Measurements from ENCODE around the gene PDZD2. TPM values are rescaled to one million over a fixed set of nuclear protein-coding genes. Genes with fewer than 3 reads are reported as not detected.

Gene PDZD2
- total RNA-seq, 1 donor from 2014 or later: 1.1 TPM

DNA sequence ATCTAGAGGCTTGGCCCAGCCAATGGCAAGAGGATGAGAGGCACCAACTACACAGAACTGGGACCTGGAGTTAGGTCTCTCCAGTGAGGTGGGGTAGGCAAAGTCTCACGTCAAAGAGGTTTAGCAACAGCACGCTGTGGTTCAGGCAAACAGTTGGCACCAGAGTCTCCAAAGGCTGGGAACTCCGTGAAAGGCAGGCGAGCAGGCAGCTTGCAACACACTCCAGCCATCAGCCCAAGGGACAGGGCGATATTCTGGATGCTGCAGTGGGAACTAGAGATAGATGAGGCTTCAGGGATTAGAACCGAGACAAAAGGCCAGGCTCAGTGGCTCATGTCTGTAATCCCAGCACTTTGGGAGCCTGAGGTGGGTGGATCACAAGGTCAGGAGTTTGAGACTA lies 129.1 kb downstream of the PDZD2 start:
- no peaks in the 10 kb centered on the region for H3K36me3 ChIP-seq
- peaks cover 11% of the 10 kb centered on the region for H3K4me1 Mint-ChIP-seq
- H3F3A ChIP-seq (ENCODE audit: low read depth): peaks cover 6% of the 10 kb centered on the region
- peaks cover 14% of the 10 kb centered on the region for H3K4me1 ChIP-seq
- H2AFZ ChIP-seq (replicated peaks): no peak overlapping the region
- no peak overlapping the region for H3K4me2 ChIP-seq
- no peaks in the 10 kb centered on the region for H3K36me3 Mint-ChIP-seq
- peaks cover 8% of the 10 kb centered on the region for H3K9me3 Mint-ChIP-seq
- no peak overlapping the region for H3K27ac ChIP-seq
- peaks cover 4% of the 10 kb centered on the region for H3K27me3 Mint-ChIP-seq (ENCODE audit: insufficient read depth, low read depth)
- no peaks in the 10 kb centered on the region for H3K9me3 ChIP-seq (ENCODE audit: low read depth)
- H3K27ac Mint-ChIP-seq: no peak overlapping the region
- no peaks in the 10 kb centered on the region for H3K79me2 ChIP-seq (ENCODE audit: low read depth)
- no peaks in the 10 kb centered on the region for H4K20me1 ChIP-seq (ENCODE audit: low read depth)
- no peak overlapping the region for H3K9ac ChIP-seq
- H3K27me3 ChIP-seq: no peaks in the 10 kb centered on the region
- H3K4me3 ChIP-seq: no peak overlapping the region
- DNase-seq (ENCODE audit: low spot score): no peak
- TF ChIP-seq EZH2 (IDR thresholded peaks at IDR 0.05): no peak
- H3K4me3 Mint-ChIP-seq: no peak overlapping the region

DNA sequence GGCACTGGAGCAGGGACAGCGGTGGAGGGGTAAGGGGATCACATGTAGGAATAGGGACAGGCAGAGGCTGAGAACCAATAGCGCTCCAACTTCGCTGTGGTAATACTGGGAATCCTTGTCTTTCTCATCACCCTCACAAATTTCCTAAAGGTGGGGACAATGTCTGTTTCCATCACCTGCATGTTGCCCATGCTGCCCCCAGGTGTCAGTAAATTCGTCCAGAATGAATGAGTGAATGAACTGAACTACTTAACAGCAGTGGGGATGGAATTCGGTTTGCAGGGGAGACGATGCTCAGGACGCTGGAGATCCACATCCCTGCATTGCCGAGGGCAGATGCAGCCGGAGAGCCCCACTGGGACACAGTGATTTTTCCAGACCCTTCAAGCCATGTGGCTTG lies 129.9 kb downstream of the PDZD2 start:
- Mint-ChIP-seq H3K9me3 (peaks cover 8% of the 10 kb centered on the region), H3K4me3 (no peak overlapping the region), H3K27ac (no peak overlapping the region), H3K27me3 (ENCODE audit: insufficient read depth, low read depth) (peaks cover 3% of the 10 kb centered on the region), H3K4me1 (peaks cover 11% of the 10 kb centered on the region), H3K36me3 (no peaks in the 10 kb centered on the region)
- Histone ChIP-seq H3K4me2 (no peak overlapping the region), H3K36me3 (no peaks in the 10 kb centered on the region), H3K79me2 (ENCODE audit: low read depth) (no peaks in the 10 kb centered on the region), H3K9me3 (ENCODE audit: low read depth) (no peaks in the 10 kb centered on the region), H3K27me3 (no peaks in the 10 kb centered on the region), H3F3A (ENCODE audit: low read depth) (peaks cover 6% of the 10 kb centered on the region), H4K20me1 (ENCODE audit: low read depth) (no peaks in the 10 kb centered on the region), H3K27ac (no peak overlapping the region), H2AFZ (replicated peaks) (no peak overlapping the region), H3K4me3 (no peak overlapping the region), H3K4me1 (peaks cover 14% of the 10 kb centered on the region), H3K9ac (no peak overlapping the region)
- no peak for DNase-seq (ENCODE audit: low spot score)
- TF ChIP-seq, protein P1, sequence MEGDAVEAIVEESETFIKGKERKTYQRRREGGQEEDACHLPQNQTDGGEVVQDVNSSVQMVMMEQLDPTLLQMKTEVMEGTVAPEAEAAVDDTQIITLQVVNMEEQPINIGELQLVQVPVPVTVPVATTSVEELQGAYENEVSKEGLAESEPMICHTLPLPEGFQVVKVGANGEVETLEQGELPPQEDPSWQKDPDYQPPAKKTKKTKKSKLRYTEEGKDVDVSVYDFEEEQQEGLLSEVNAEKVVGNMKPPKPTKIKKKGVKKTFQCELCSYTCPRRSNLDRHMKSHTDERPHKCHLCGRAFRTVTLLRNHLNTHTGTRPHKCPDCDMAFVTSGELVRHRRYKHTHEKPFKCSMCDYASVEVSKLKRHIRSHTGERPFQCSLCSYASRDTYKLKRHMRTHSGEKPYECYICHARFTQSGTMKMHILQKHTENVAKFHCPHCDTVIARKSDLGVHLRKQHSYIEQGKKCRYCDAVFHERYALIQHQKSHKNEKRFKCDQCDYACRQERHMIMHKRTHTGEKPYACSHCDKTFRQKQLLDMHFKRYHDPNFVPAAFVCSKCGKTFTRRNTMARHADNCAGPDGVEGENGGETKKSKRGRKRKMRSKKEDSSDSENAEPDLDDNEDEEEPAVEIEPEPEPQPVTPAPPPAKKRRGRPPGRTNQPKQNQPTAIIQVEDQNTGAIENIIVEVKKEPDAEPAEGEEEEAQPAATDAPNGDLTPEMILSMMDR (IDR thresholded peaks at IDR 0.05): no peak
- TF ChIP-seq EZH2 (IDR thresholded peaks at IDR 0.05) (no peak), EZH2phosphoT487 (IDR thresholded peaks at IDR 0.05) (no peak)

DNA sequence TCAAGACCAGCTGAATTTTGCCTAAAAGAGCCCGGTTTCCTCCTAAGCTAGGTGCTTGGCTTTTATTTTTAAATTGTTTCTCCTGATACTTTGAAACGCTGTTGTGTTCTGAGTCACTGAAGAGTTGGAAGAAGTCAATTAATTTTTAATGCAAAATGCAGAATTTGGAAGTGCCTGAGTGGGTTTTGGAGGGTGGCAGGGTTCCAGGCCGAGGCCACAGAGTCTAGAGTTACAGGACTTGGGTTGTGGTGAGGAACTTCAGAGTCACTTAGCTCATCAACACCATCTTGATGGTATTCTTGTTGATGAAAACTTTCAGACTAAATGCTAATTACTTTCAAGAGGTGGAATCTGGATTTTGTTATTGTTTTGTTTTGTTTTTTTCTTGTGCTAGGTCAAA lies 130.6 kb downstream of the PDZD2 start:
- no peak overlapping the region for H3K4me2 ChIP-seq

DNA sequence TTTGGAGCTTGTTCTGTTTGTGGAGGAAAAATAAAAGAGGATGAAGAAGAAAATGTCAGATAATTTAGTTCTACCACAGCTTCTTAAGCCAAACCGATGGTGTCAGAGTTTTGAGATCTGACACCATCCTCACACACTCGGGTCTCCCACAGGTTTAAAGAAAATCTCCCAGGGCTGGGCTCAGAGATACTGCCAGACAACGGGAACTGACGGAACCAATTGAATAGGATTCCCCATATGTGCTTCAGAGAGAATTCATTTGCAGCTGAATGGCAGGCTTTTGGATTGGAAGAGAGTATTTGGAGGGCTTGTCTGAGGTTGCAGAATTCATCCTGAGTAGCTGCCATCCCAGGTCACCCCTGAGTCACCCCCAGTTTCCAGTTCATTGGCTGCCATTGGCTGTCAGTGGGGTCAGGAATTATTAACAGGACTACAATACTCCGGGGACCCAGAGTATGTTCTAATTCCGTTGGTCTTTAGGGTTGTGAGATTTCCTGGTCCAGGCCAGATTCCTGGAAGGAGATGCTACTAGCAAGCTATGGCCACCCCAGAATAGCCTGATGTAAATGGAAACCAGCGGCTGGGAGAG lies 131.3 kb downstream of the PDZD2 start:
- peak overlapping the region; percentile 42 for H3K4me2 ChIP-seq
- TF ChIP-seq EZH2phosphoT487 (IDR thresholded peaks at IDR 0.05) (no peak), EZH2 (IDR thresholded peaks at IDR 0.05) (no peak)
- TF ChIP-seq, protein P1 (IDR thresholded peaks at IDR 0.05): no peak
- H3K27me3 ChIP-seq: no peaks in the 10 kb centered on the region
- no peaks in the 10 kb centered on the region for H3K36me3 ChIP-seq
- peaks cover 6% of the 10 kb centered on the region for H3F3A ChIP-seq (ENCODE audit: low read depth)
- H3K4me3 ChIP-seq: no peak overlapping the region
- H3K27ac ChIP-seq: no peak overlapping the region
- peak overlapping the region; percentile 68 for H2AFZ ChIP-seq (replicated peaks)
- DNase-seq (ENCODE audit: low spot score): peak; percentile 25
- H3K9me3 ChIP-seq (ENCODE audit: low read depth): no peaks in the 10 kb centered on the region
- H3K36me3 Mint-ChIP-seq: no peaks in the 10 kb centered on the region
- no peaks in the 10 kb centered on the region for H4K20me1 ChIP-seq (ENCODE audit: low read depth)
- H3K4me1 ChIP-seq: peaks cover 14% of the 10 kb centered on the region
- peaks cover 7% of the 10 kb centered on the region for H3K9me3 Mint-ChIP-seq
- no peaks in the 10 kb centered on the region for H3K79me2 ChIP-seq (ENCODE audit: low read depth)
- H3K9ac ChIP-seq: no peak overlapping the region
- H3K27me3 Mint-ChIP-seq (ENCODE audit: insufficient read depth, low read depth): peaks cover 3% of the 10 kb centered on the region
- H3K4me1 Mint-ChIP-seq: peaks cover 11% of the 10 kb centered on the region
- H3K27ac Mint-ChIP-seq: no peak overlapping the region
- H3K4me3 Mint-ChIP-seq: no peak overlapping the region

More for the DNA sequence above, 130.6 kb downstream of the PDZD2 start:
- TF ChIP-seq EZH2phosphoT487 (IDR thresholded peaks at IDR 0.05) (no peak), EZH2 (IDR thresholded peaks at IDR 0.05) (no peak)
- TF ChIP-seq, protein P1 (IDR thresholded peaks at IDR 0.05): no peak
- Histone ChIP-seq H3K36me3 (no peaks in the 10 kb centered on the region), H4K20me1 (ENCODE audit: low read depth) (no peaks in the 10 kb centered on the region), H3K4me3 (no peak overlapping the region), H3K4me1 (peaks cover 14% of the 10 kb centered on the region), H3K9me3 (ENCODE audit: low read depth) (no peaks in the 10 kb centered on the region), H3K27ac (no peak overlapping the region), H3K27me3 (no peaks in the 10 kb centered on the region), H3K79me2 (ENCODE audit: low read depth) (no peaks in the 10 kb centered on the region), H2AFZ (replicated peaks) (peak overlapping the region; percentile 68), H3K9ac (no peak overlapping the region), H3F3A (ENCODE audit: low read depth) (peaks cover 6% of the 10 kb centered on the region)
- Mint-ChIP-seq H3K4me3 (no peak overlapping the region), H3K4me1 (peaks cover 11% of the 10 kb centered on the region), H3K27me3 (ENCODE audit: insufficient read depth, low read depth) (peaks cover 3% of the 10 kb centered on the region), H3K27ac (no peak overlapping the region), H3K9me3 (peaks cover 5% of the 10 kb centered on the region), H3K36me3 (no peaks in the 10 kb centered on the region)
- no peak for DNase-seq (ENCODE audit: low spot score)

All from neural progenitor cell (in vitro differentiated cells).